ENCODE data around the gene RAB37. TPM values are rescaled to one million over a fixed set of nuclear protein-coding genes. Genes with fewer than 3 reads are reported as not detected.
A peak's percentile ranks its signal among the peaks of the same experiment; 100 is the strongest.

Gene RAB37
- total and polyA plus RNA-seq, 2 of the 8 experiments (the other 6 are each of a cell fraction or from before 2014, with no cell fraction given), result 5.5 to 6.1 TPM

DNA sequence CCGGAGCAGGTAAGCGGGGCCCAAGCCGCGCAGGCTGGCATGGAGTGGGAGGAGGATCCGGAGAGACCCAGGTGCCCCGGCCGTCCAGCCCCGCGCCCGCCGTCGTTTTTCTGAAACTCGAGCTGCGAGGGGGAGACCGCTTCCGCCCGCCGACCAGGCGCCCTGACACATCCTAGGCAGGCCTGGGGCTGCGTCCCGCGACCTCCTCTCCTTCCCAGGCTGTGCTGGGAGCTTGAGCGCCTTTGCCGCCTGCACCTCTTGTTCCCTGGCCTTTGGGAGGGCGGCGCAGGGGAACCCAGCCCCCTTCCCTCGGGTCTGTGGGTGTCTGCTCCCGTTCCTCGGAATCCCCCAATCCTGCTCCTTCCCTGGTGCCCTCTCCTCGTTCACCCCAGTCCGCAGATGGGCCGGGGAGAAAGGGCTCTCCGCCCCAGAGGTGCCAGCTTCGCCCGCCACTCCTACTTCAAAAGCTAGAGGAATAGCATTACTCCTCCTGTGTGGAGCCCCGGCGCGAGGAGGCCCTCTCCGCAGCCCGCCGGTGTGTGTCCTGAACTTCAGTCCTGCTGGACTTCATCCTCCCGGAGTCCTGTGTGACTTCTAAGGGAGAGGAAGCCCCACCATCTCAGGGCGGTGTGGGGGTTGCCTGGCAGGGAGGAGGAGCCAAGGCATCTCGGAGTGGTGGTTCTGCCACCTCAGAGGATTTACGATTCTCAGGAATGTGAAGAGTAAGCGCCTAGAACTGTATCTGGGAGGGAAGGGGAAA is 12.4 kb downstream of the RAB37 start:
- CTCF ChIA-PET (ENCODE audit: partially characterized antibody), result interaction anchor here (0.6 to 15.7 kb wide), 16 partner anchors 8 to 145 kb away, joined by 3 to 231 read pairs (median 4); partner anchors contain the start of genes NAT9 and RAB37
- no peak overlapping the region for H2BK20ac ChIP-seq (ENCODE audit: low read length)
- peaks cover 5 to 45% (median 25%) of the 10 kb centered on the region in 4 experiments for H3K4me1 ChIP-seq (replicated peaks in 1 of 4; ENCODE audit: control insufficient read depth in 3 of 4, insufficient read depth in 4 of 4, low read length in 3 of 4)
- no peak for FAIRE-seq
- H3K4me2 ChIP-seq (ENCODE audit: insufficient read depth in 1 of 2, low read depth in 2 of 2, low read length in 2 of 2), result peak overlapping the region; percentile 79 to 96
- H3K79me2 ChIP-seq (ENCODE audit: control insufficient read depth in 1 of 2, insufficient read depth in 2 of 2, low read length in 2 of 2), result peaks cover 7 to 52% of the 10 kb centered on the region in 2 experiments; a peak in 3 of 4 replicates
- WGBS, 2 experiments (ENCODE audit: extremely low coverage in 1 of 2, insufficient coverage in 1 of 2, insufficient read length in 1 of 2, insufficient replicate concordance in 2 of 2, low coverage in 1 of 2, low lambda C conversion rate in 2 of 2, missing lambda C conversion rate in 1 of 2), result 3% methylated on average over 37 of the region's 46 CpGs; no CpG with 5 or more reads in 1 of the 2 experiments
- no peak overlapping the region for H3K14ac ChIP-seq (ENCODE audit: insufficient read length)
- no peak overlapping the region; the same call in 1 of the 2 replicates for H4K8ac ChIP-seq (ENCODE audit: extremely low read depth, insufficient read depth, low read length)
- peak overlapping the region; percentile 27 for H3K56ac ChIP-seq (replicated peaks; ENCODE audit: insufficient read length, low read depth, low read length)
- no peak overlapping the region for H2BK15ac ChIP-seq (ENCODE audit: low read length)
- peak overlapping the region; percentile 80; the same call in 1 of the 2 replicates for H2BK12ac ChIP-seq (ENCODE audit: low read depth, low read length)
- no peak overlapping the region; the same call in 1 of the 2 replicates for H3K27ac ChIP-seq (ENCODE audit: low read depth, low read length)
- peaks cover 13% of the 10 kb centered on the region for H3K23me2 ChIP-seq (ENCODE audit: low read depth, low read length)
- peaks cover 0 to 5% (median 0%) of the 10 kb centered on the region in 4 experiments; a peak in 1 of 8 replicates for H3K36me3 ChIP-seq (ENCODE audit: control insufficient read depth in 2 of 4, insufficient read depth in 4 of 4, low read length in 3 of 4)
- POLR2A ChIA-PET (ENCODE audit: partially characterized antibody), result interaction anchor here (0.6 to 9.3 kb wide), 20 partner anchors 8 to 651 kb away, joined by 3 to 70 read pairs (median 4); partner anchors contain the start of genes FADS6, FDXR, NAT9 and RAB37
- no peak overlapping the region for H4K5ac ChIP-seq (ENCODE audit: insufficient read length, low read depth, low read length)
- no peak overlapping the region for H3K4ac ChIP-seq (replicated peaks; ENCODE audit: insufficient read length, low read depth, low read length)
- no peak overlapping the region for H2BK120ac ChIP-seq (replicated peaks; ENCODE audit: low read depth, low read length)
- H3K4me3 ChIP-seq (ENCODE audit: extremely low read depth in 1 of 4, insufficient read depth in 2 of 4, low read depth in 3 of 4, low read length in 4 of 4), result peak overlapping the region; percentile 56 to 91 (median 86)
- H3K27me3 ChIP-seq (replicated peaks in 1 of 4; ENCODE audit: control insufficient read depth in 3 of 4, extremely low read depth in 1 of 4, insufficient read depth in 3 of 4, low read length in 3 of 4), result no peaks in the 10 kb centered on the region
- H2AK5ac ChIP-seq (ENCODE audit: low read depth, low read length), result peak overlapping the region; percentile 40; the same call in 1 of the 2 replicates
- no peak overlapping the region for H2BK5ac ChIP-seq (ENCODE audit: low read depth, low read length)
- no peak overlapping the region for H2AFZ ChIP-seq (ENCODE audit: low read length)
- no peak for DNase-seq (ENCODE audit: low read depth in 1 of 2, low spot score in 2 of 2)
- H3K18ac ChIP-seq (ENCODE audit: extremely low read depth, low read length), result peak overlapping the region; percentile 38
- peak overlapping the region; percentile 39 to 94 (median 71); a peak in 6 of 7 replicates for H3K9ac ChIP-seq (replicated peaks in 1 of 4; ENCODE audit: extremely low read depth in 1 of 4, low read depth in 3 of 4, low read length in 3 of 4)
- H3K23ac ChIP-seq (ENCODE audit: insufficient read length), result no peak overlapping the region
- peaks cover 15% of the 10 kb centered on the region for H3K79me1 ChIP-seq (ENCODE audit: low read depth, low read length)
- H4K91ac ChIP-seq (replicated peaks; ENCODE audit: insufficient read length, low read length), result no peak overlapping the region
- peaks cover 19 to 26% of the 10 kb centered on the region in 2 experiments for H4K20me1 ChIP-seq (replicated peaks in 1 of 2; ENCODE audit: control insufficient read depth in 1 of 2, insufficient read depth in 2 of 2, low read length in 2 of 2)
- no peaks in the 10 kb centered on the region for H3K9me3 ChIP-seq (ENCODE audit: insufficient read depth in 2 of 2, low read depth in 1 of 2, low read length in 1 of 2)
- no peak for TF ChIP-seq CEBPB (IDR thresholded peaks at IDR 0.05; ENCODE audit: low read depth, low read length)
- 0 out of 2 replicates have a peak, but pooled peaks have one; percentile 6 for TF ChIP-seq GABPA (IDR thresholded peaks at IDR 0.05; ENCODE audit: borderline replicate concordance, insufficient read depth, low read length)
- no peak for TF ChIP-seq HDAC6 (IDR thresholded peaks at IDR 0.05; ENCODE audit: low read depth, low read length)
- TF ChIP-seq EP300 (IDR thresholded peaks at IDR 0.05; ENCODE audit: borderline replicate concordance in 1 of 2, low read depth in 2 of 2, low read length in 2 of 2), result no peak
- TF ChIP-seq CHD1 (IDR thresholded peaks at IDR 0.05; ENCODE audit: low read depth, low read length), result no peak
- 0 out of 2 replicates have a peak, but pooled peaks have one; percentile 20 for TF ChIP-seq TEAD4 (IDR thresholded peaks at IDR 0.05; ENCODE audit: low read depth, low read length)
- no peak for TF ChIP-seq POLR2A (IDR thresholded peaks at IDR 0.05; ENCODE audit: control extremely low read depth in 1 of 2, low read depth in 2 of 2, low read length in 2 of 2)
- no peak for TF ChIP-seq CREB1 (IDR thresholded peaks at IDR 0.05)

Measured in H1 (cell line).